SJSA1 (cell line): ENCODE measurements around the gene PDRG1. TPM values are rescaled to one million over a fixed set of nuclear protein-coding genes. Genes with fewer than 3 reads are reported as not detected.

Source experiments
- DNase-seq, 2 experiments: peaks; one replicate each; pipeline ENCODE4 v3.0.0-alpha.2; 2015 to 2020; ENCODE audit warnings: low spot score in 2 of 2, low read depth in 1 of 2
- H3K27ac ChIP-seq: fragments of 250-450 bp; sonication (Bioruptor Pico); 2 replicates; pipeline ENCODE4 v1.5.1; 2020; ENCODE audit warnings: mild to moderate bottlenecking, moderate library complexity
- H3K27me3 ChIP-seq: fragments of 250-450 bp; sonication (Bioruptor Pico); replicated peaks from 2 replicates; pipeline ENCODE4 v1.5.1; 2020; ENCODE audit warnings: mild to moderate bottlenecking, moderate library complexity
- H3K36me3 ChIP-seq: fragments of 250-450 bp; sonication (Bioruptor Pico); 2 replicates; pipeline ENCODE4 v1.5.1; 2020; ENCODE audit warnings: mild to moderate bottlenecking
- H3K4me1 ChIP-seq: fragments of 250-450 bp; sonication (Bioruptor Pico); replicated peaks from 2 replicates; pipeline ENCODE4 v1.6.1; 2021; ENCODE audit warnings: mild to moderate bottlenecking
- H3K4me3 ChIP-seq: fragments of 250-450 bp; sonication (Bioruptor Pico); 2 replicates; pipeline ENCODE4 v1.5.1; 2020; ENCODE audit warnings: mild to moderate bottlenecking
- H3K9me3 ChIP-seq: fragments of 250-450 bp; sonication (Bioruptor Pico); replicated peaks from 2 replicates; pipeline ENCODE4 v1.5.1; 2020; ENCODE audit warnings: mild to moderate bottlenecking
- total RNA-seq: library from RNA; depleted of rRNA; stranded (reverse); fragments of >200 nt; shearing (Covaris generic); gene quantifications from 2 replicates; pipeline ENCODE4 v1.2.3, GENCODE V29; 2014; rRNA removed

The PDRG1 gene
- 6.6 and 13.4 TPM in 2 replicates for total RNA-seq

GRCh38 chr20:31951530-31952453, at the start of gene PDRG1:
PDRG1 (minus strand) TSS chr20:31952046; CDS start chr20:31951961, 85 bp downstream.
- Histone ChIP-seq H3K36me3 (peaks cover 42% of the 10 kb centered on the region), H3K9me3 (no peaks in the 10 kb centered on the region), H3K27ac (peak within 1 kb of the TSS; percentile 31), H3K4me3 (peak within 1 kb of the TSS; percentile 88), H3K4me1 (peaks cover 16% of the 10 kb centered on the region), H3K27me3 (no peaks in the 10 kb centered on the region)
- DNase-seq, result peak; percentile 88 to 96

- H3K27ac ChIP-seq, result no peak overlapping the region
- no peaks in the 10 kb centered on the region for H3K36me3 ChIP-seq
- 0 out of 2 replicates have a peak, but pooled peaks cover 8% of the 10 kb centered on the region for H3K27me3 ChIP-seq
- no peak for DNase-seq
- H3K9me3 ChIP-seq, result no peaks in the 10 kb centered on the region
- no peaks in the 10 kb centered on the region for H3K4me1 ChIP-seq
- no peak overlapping the region for H3K4me3 ChIP-seq
Observed at GRCh38 chr20:31998246-31998645, 46.4 kb upstream of the PDRG1 start.

GRCh38 chr20:31996996-31997395, 45.1 kb upstream of the PDRG1 start:
- H3K36me3 ChIP-seq, result no peaks in the 10 kb centered on the region
- DNase-seq, result no peak
- H3K9me3 ChIP-seq, result no peaks in the 10 kb centered on the region
- 0 out of 2 replicates have a peak, but pooled peaks cover 8% of the 10 kb centered on the region for H3K27me3 ChIP-seq
- no peak overlapping the region for H3K27ac ChIP-seq
- no peaks in the 10 kb centered on the region for H3K4me1 ChIP-seq
- H3K4me3 ChIP-seq, result no peak overlapping the region

GRCh38 chr20:31992086-31992485, 40.2 kb upstream of the PDRG1 start:
- Histone ChIP-seq H3K27ac (no peak overlapping the region), H3K27me3 (0 out of 2 replicates have a peak, but pooled peaks cover 8% of the 10 kb centered on the region), H3K4me1 (no peaks in the 10 kb centered on the region), H3K36me3 (no peaks in the 10 kb centered on the region), H3K4me3 (no peak overlapping the region), H3K9me3 (no peaks in the 10 kb centered on the region)
- no peak for DNase-seq

GRCh38 chr20:31991339-31991705, 39.5 kb upstream of the PDRG1 start:
- no peaks in the 10 kb centered on the region for H3K36me3 ChIP-seq
- H3K27me3 ChIP-seq, result 0 out of 2 replicates have a peak, but pooled peaks cover 8% of the 10 kb centered on the region
- no peak overlapping the region for H3K4me3 ChIP-seq
- no peak overlapping the region for H3K27ac ChIP-seq
- DNase-seq, result no peak
- no peaks in the 10 kb centered on the region for H3K9me3 ChIP-seq
- no peaks in the 10 kb centered on the region for H3K4me1 ChIP-seq

- Histone ChIP-seq H3K27me3 (0 out of 2 replicates have a peak, but pooled peaks cover 8% of the 10 kb centered on the region), H3K4me1 (no peaks in the 10 kb centered on the region), H3K9me3 (no peaks in the 10 kb centered on the region), H3K4me3 (no peak overlapping the region), H3K27ac (no peak overlapping the region), H3K36me3 (no peaks in the 10 kb centered on the region)
- DNase-seq, result no peak
Observed at GRCh38 chr20:31990641-31991338, 38.9 kb upstream of the PDRG1 start.

GRCh38 chr20:31989030-31989645, 37.3 kb upstream of the PDRG1 start:
- Histone ChIP-seq H3K36me3 (no peaks in the 10 kb centered on the region), H3K27me3 (no peaks in the 10 kb centered on the region), H3K4me1 (no peaks in the 10 kb centered on the region), H3K9me3 (no peaks in the 10 kb centered on the region), H3K4me3 (no peak overlapping the region), H3K27ac (no peak overlapping the region)
- DNase-seq, result no peak

- Histone ChIP-seq H3K4me1 (no peaks in the 10 kb centered on the region), H3K36me3 (no peaks in the 10 kb centered on the region), H3K27ac (no peak overlapping the region), H3K9me3 (no peaks in the 10 kb centered on the region), H3K27me3 (no peaks in the 10 kb centered on the region), H3K4me3 (no peak overlapping the region)
- DNase-seq, result no peak
Observed at GRCh38 chr20:31988430-31989015, 36.7 kb upstream of the PDRG1 start.

- Histone ChIP-seq H3K27me3 (no peaks in the 10 kb centered on the region), H3K4me3 (no peak overlapping the region), H3K9me3 (no peaks in the 10 kb centered on the region), H3K27ac (no peak overlapping the region), H3K4me1 (no peaks in the 10 kb centered on the region), H3K36me3 (no peaks in the 10 kb centered on the region)
- peak; percentile 13 to 59 for DNase-seq
Observed at GRCh38 chr20:31987744-31988143, 35.9 kb upstream of the PDRG1 start.

- Histone ChIP-seq H3K27me3 (no peaks in the 10 kb centered on the region), H3K27ac (no peak overlapping the region), H3K9me3 (no peaks in the 10 kb centered on the region), H3K4me3 (no peak overlapping the region), H3K4me1 (no peaks in the 10 kb centered on the region), H3K36me3 (no peaks in the 10 kb centered on the region)
- DNase-seq, result no peak
Observed at GRCh38 chr20:31984981-31985471, 33.2 kb upstream of the PDRG1 start.

- no peak for DNase-seq
- Histone ChIP-seq H3K4me1 (no peaks in the 10 kb centered on the region), H3K27ac (no peak overlapping the region), H3K9me3 (no peaks in the 10 kb centered on the region), H3K27me3 (no peaks in the 10 kb centered on the region), H3K36me3 (no peaks in the 10 kb centered on the region), H3K4me3 (no peak overlapping the region)
Observed at GRCh38 chr20:31981784-31982183, 29.9 kb upstream of the PDRG1 start.

GRCh38 chr20:31979713-31980426, 28.0 kb upstream of the PDRG1 start:
- Histone ChIP-seq H3K9me3 (no peaks in the 10 kb centered on the region), H3K4me1 (no peaks in the 10 kb centered on the region), H3K36me3 (no peaks in the 10 kb centered on the region), H3K4me3 (no peak overlapping the region), H3K27me3 (no peaks in the 10 kb centered on the region), H3K27ac (no peak overlapping the region)
- no peak for DNase-seq

GRCh38 chr20:31977080-31977479, 25.2 kb upstream of the PDRG1 start:
- no peak for DNase-seq
- Histone ChIP-seq H3K36me3 (no peaks in the 10 kb centered on the region), H3K27ac (no peak overlapping the region), H3K4me3 (no peak overlapping the region), H3K9me3 (no peaks in the 10 kb centered on the region), H3K4me1 (no peaks in the 10 kb centered on the region), H3K27me3 (no peaks in the 10 kb centered on the region)
